Smooth muscle cell (in vitro differentiated cells): Measurements from ENCODE around the gene GTF3C4. TPM values are rescaled to one million over a fixed set of nuclear protein-coding genes. Genes with fewer than 3 reads are reported as not detected.
A peak's percentile ranks its signal among the peaks of the same experiment; 100 is the strongest.

Source experiments
- DNase-seq: peaks from one replicate; lab custom pipeline; 2025; ENCODE audit not compliant: unreplicated experiment; lab: John Stamatoyannopoulos, UW
- H2AFZ ChIP-seq: fragments of 200-600 bp; sonication (generic); 2 replicates; pipeline ENCODE4 v1.6.0; 2016; ENCODE audit warnings: antibody characterized with exemption, low read depth, mild to moderate bottlenecking
- H3F3A ChIP-seq: fragments of 200-600 bp; sonication (generic); 2 replicates; pipeline ENCODE4 v1.6.0; 2017; ENCODE audit warnings: antibody characterized with exemption, low read depth
- H3K27ac ChIP-seq: fragments of 200-600 bp; sonication (generic); 2 replicates; pipeline ENCODE4 v1.5.1; 2016; ENCODE audit warnings: low read depth, mild to moderate bottlenecking
- H3K27me3 ChIP-seq: fragments of 200-600 bp; sonication (generic); 2 replicates; pipeline ENCODE4 v1.6.1; 2016; ENCODE audit warnings: low read depth, mild to moderate bottlenecking
- H3K36me3 ChIP-seq: fragments of 200-600 bp; sonication (generic); 2 replicates; pipeline ENCODE4 v1.5.1; 2016; ENCODE audit warnings: low read depth
- H3K4me1 ChIP-seq: fragments of 200-600 bp; sonication (generic); 2 replicates; pipeline ENCODE4 v1.5.1; 2016; ENCODE audit warnings: low read depth
- H3K4me2 ChIP-seq: fragments of 200-600 bp; sonication (generic); 2 replicates; pipeline ENCODE4 v1.6.0; 2016; ENCODE audit warnings: mild to moderate bottlenecking
- H3K4me3 ChIP-seq: fragments of 200-600 bp; sonication (generic); 2 replicates; pipeline ENCODE4 v1.5.1; 2016; ENCODE audit warnings: mild to moderate bottlenecking
- H3K79me2 ChIP-seq: fragments of 200-600 bp; sonication (generic); 2 replicates; pipeline ENCODE4 v1.6.0; 2016; ENCODE audit warnings: low read depth, mild to moderate bottlenecking
- H3K9ac ChIP-seq: fragments of 200-600 bp; sonication (generic); 2 replicates; pipeline ENCODE4 v1.6.0; 2016; ENCODE audit warnings: low read depth
- H3K9me3 ChIP-seq: fragments of 200-600 bp; sonication (generic); replicated peaks from 2 replicates; pipeline ENCODE4 v1.5.1; 2016; ENCODE audit warnings: low read depth
- H4K20me1 ChIP-seq: fragments of 200-600 bp; sonication (generic); 2 replicates; pipeline ENCODE4 v1.6.0; 2016; ENCODE audit warnings: low read depth
- WGBS: methylation state at CpG from one replicate; pipeline ENCODE4 v1.1.7; 2016; ENCODE audit warnings: low lambda C conversion rate; 5-methylcytosine and 5-hydroxymethylcytosine counted together
- polyA plus RNA-seq: library from polyadenylated mRNA; unstranded; fragments of >200 nt; fragmentation: Nextera tagmentation; extraction: Ambion mirVana; gene quantifications from 2 replicates; pipeline ENCODE4 v1.2.1, GENCODE V29; 2016
- total RNA-seq: library from RNA; depleted of rRNA; stranded (reverse); fragments of >200 nt; gene quantifications from 2 replicates; pipeline ENCODE4 v1.2.3, GENCODE V29; 2014
- TF ChIP-seq, protein P1 (sequence below): fragments of 200-600 bp; sonication (generic); IDR thresholded peaks from 2 replicates; pipeline ENCODE4 v1.5.1; 2017; ENCODE audit warnings: borderline replicate concordance, mild to moderate bottlenecking, antibody characterized with exemption; ENCODE audit not compliant: insufficient read depth, poor library complexity, severe bottlenecking

Gene GTF3C4
- total and polyA plus RNA-seq, 2 experiments from 2014 or later, result 5.6 to 16.7 TPM

GRCh38 chr9:132634327-132634726, 35.9 kb upstream of the GTF3C4 start:
- no peak overlapping the region for H2AFZ ChIP-seq
- no peak for DNase-seq
- H3K27ac ChIP-seq, result no peak overlapping the region
- H3K9me3 ChIP-seq, result no peaks in the 10 kb centered on the region
- H4K20me1 ChIP-seq, result no peaks in the 10 kb centered on the region
- no peaks in the 10 kb centered on the region for H3K36me3 ChIP-seq
- no peak overlapping the region for H3K4me3 ChIP-seq
- H3K9ac ChIP-seq, result no peak overlapping the region
- H3K79me2 ChIP-seq, result no peaks in the 10 kb centered on the region
- H3K4me1 ChIP-seq, result no peaks in the 10 kb centered on the region
- H3K4me2 ChIP-seq, result no peak overlapping the region
- H3K27me3 ChIP-seq, result no peaks in the 10 kb centered on the region
- WGBS, result 99% methylated on average over 3 of the region's 3 CpGs
- TF ChIP-seq, protein P1, sequence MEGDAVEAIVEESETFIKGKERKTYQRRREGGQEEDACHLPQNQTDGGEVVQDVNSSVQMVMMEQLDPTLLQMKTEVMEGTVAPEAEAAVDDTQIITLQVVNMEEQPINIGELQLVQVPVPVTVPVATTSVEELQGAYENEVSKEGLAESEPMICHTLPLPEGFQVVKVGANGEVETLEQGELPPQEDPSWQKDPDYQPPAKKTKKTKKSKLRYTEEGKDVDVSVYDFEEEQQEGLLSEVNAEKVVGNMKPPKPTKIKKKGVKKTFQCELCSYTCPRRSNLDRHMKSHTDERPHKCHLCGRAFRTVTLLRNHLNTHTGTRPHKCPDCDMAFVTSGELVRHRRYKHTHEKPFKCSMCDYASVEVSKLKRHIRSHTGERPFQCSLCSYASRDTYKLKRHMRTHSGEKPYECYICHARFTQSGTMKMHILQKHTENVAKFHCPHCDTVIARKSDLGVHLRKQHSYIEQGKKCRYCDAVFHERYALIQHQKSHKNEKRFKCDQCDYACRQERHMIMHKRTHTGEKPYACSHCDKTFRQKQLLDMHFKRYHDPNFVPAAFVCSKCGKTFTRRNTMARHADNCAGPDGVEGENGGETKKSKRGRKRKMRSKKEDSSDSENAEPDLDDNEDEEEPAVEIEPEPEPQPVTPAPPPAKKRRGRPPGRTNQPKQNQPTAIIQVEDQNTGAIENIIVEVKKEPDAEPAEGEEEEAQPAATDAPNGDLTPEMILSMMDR, result no peak
- no peaks in the 10 kb centered on the region for H3F3A ChIP-seq

DNA sequence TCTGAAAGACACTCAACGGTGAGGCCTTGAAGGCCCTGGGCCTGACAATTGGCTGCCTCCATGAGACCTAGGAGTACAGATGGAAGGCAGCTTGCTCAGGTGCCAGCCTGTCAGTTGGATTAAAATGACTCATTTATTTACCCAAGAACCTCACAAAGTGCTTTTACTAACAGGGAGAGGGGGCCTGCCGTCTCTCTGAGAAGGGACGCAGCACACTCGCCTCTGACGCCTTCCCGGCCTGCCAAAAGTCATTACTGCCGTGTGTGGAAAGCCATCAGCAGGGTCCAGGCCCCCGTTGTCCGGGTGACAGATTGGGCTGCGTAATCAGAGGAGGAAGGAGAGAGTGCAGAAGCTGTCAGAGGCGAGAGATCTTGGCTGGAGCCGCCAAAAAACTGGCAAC, 32.9 kb upstream of the GTF3C4 start:
- H3K9ac ChIP-seq, result no peak overlapping the region
- peak overlapping the region; percentile 5 for H3K4me2 ChIP-seq
- H3K4me3 ChIP-seq, result no peak overlapping the region
- H3F3A ChIP-seq, result peaks cover 15% of the 10 kb centered on the region
- peaks cover 14% of the 10 kb centered on the region for H3K4me1 ChIP-seq
- H3K27me3 ChIP-seq, result no peaks in the 10 kb centered on the region
- no peak overlapping the region for H2AFZ ChIP-seq
- TF ChIP-seq, protein P1, result no peak
- peak overlapping the region; percentile 59 for H3K27ac ChIP-seq
- no peak for DNase-seq
- no peaks in the 10 kb centered on the region for H3K9me3 ChIP-seq
- H4K20me1 ChIP-seq, result no peaks in the 10 kb centered on the region
- WGBS, result 74% methylated on average over 12 of the region's 12 CpGs
- no peaks in the 10 kb centered on the region for H3K79me2 ChIP-seq
- H3K36me3 ChIP-seq, result peaks cover 5% of the 10 kb centered on the region

- Histone ChIP-seq H3K27me3 (no peaks in the 10 kb centered on the region), H3K4me2 (peak overlapping the region; percentile 5), H3K36me3 (peaks cover 5% of the 10 kb centered on the region), H3K9ac (no peak overlapping the region), H4K20me1 (no peaks in the 10 kb centered on the region), H3K4me1 (peaks cover 15% of the 10 kb centered on the region), H3K4me3 (no peak overlapping the region), H3K9me3 (no peaks in the 10 kb centered on the region), H3K27ac (peak overlapping the region; percentile 59), H3K79me2 (no peaks in the 10 kb centered on the region), H2AFZ (no peak overlapping the region), H3F3A (peaks cover 19% of the 10 kb centered on the region)
- no peak for DNase-seq
- TF ChIP-seq, protein P1, result no peak
- 96% methylated on average over 12 of the region's 12 CpGs for WGBS
Measured at GRCh38 chr9:132637801-132638200, 32.5 kb upstream of the GTF3C4 start.

- Histone ChIP-seq H3K9me3 (no peaks in the 10 kb centered on the region), H3F3A (peaks cover 20% of the 10 kb centered on the region), H3K4me3 (no peak overlapping the region), H3K27ac (peak overlapping the region; percentile 33), H3K4me2 (peak overlapping the region; percentile 64), H2AFZ (no peak overlapping the region), H3K36me3 (peaks cover 5% of the 10 kb centered on the region), H3K9ac (no peak overlapping the region), H3K4me1 (peaks cover 15% of the 10 kb centered on the region), H3K79me2 (no peaks in the 10 kb centered on the region), H4K20me1 (no peaks in the 10 kb centered on the region), H3K27me3 (no peaks in the 10 kb centered on the region)
- 46% methylated on average over 5 of the region's 5 CpGs for WGBS
- no peak for DNase-seq
- TF ChIP-seq, protein P1, result no peak
Measured at GRCh38 chr9:132638240-132638639, 32.0 kb upstream of the GTF3C4 start.
